Cardiac muscle cell (in vitro differentiated cells and primary cell): ENCODE measurements around the gene ARHGAP4. TPM values are rescaled to one million over a fixed set of nuclear protein-coding genes. Genes with fewer than 3 reads are reported as not detected.

Experiments
- DNase-seq, 2 donors: peaks; one replicate each; pipeline versions ENCODE4 v3.0.0 to v3.0.0-alpha.2; 2010 to 2017; ENCODE audit warnings: low read depth in 1 of 2, low spot score in 1 of 2
- H3K27ac ChIP-seq: fragments of 200-600 bp; sonication (generic); 2 replicates; pipeline ENCODE4 v1.5.1; 2016
- H3K27me3 ChIP-seq: fragments of 200-600 bp; sonication (generic); 2 replicates; pipeline ENCODE4 v1.6.0; 2016; ENCODE audit warnings: control low read depth
- H3K36me3 ChIP-seq: fragments of 200-600 bp; sonication (generic); 2 replicates; pipeline ENCODE4 v1.5.1; 2016; ENCODE audit warnings: control low read depth
- H3K4me1 ChIP-seq: fragments of 200-600 bp; sonication (generic); 2 replicates; pipeline ENCODE4 v1.8.1; 2017; ENCODE audit warnings: low read depth, mild to moderate bottlenecking, mixed run types
- H3K4me3 ChIP-seq: fragments of 200-600 bp; sonication (generic); 2 replicates; pipeline ENCODE4 v1.5.1; 2016; ENCODE audit warnings: mild to moderate bottlenecking
- H3K9me3 ChIP-seq: fragments of 200-600 bp; sonication (generic); 2 replicates; pipeline ENCODE4 v1.5.1; 2017; ENCODE audit warnings: low read depth, mild to moderate bottlenecking, control low read depth
- CTCF ChIP-seq: IDR thresholded peaks from 2 replicates; pipeline ENCODE4 v1.5.1; 2012; ENCODE audit warnings: low read depth, mild to moderate bottlenecking, low read length
- polyA plus RNA-seq: library from polyadenylated mRNA; unstranded; fragments of >200 nt; fragmentation: Nextera tagmentation; extraction: Ambion mirVana; gene quantifications from 2 replicates; pipeline ENCODE4 v1.2.1, GENCODE V29; 2016
- total RNA-seq: library from RNA; depleted of rRNA; stranded (reverse); fragments of >200 nt; gene quantifications from 2 replicates; pipeline ENCODE4 v1.2.3, GENCODE V29; 2016

The ARHGAP4 gene
- total and polyA plus RNA-seq, 2 experiments from 2014 or later, result 16.5 to 47.4 TPM

- Histone ChIP-seq H3K27me3 (no peaks in the 10 kb centered on the region), H3K4me1 (peaks cover 11% of the 10 kb centered on the region), H3K36me3 (no peaks in the 10 kb centered on the region), H3K27ac (peak overlapping the region; percentile 96), H3K4me3 (no peak overlapping the region), H3K9me3 (no peaks in the 10 kb centered on the region)
- TF ChIP-seq CTCF, result no peak
- DNase-seq, result no peak
Measured at GRCh38 chrX:153926552-153926857, 441 bp upstream of the ARHGAP4 start.

- no peaks in the 10 kb centered on the region for H3K36me3 ChIP-seq
- TF ChIP-seq CTCF, result no peak
- H3K27me3 ChIP-seq, result no peaks in the 10 kb centered on the region
- peaks cover 11% of the 10 kb centered on the region for H3K4me1 ChIP-seq
- H3K9me3 ChIP-seq, result no peaks in the 10 kb centered on the region
- DNase-seq, result no peak
- no peak overlapping the region for H3K27ac ChIP-seq
- H3K4me3 ChIP-seq, result no peak overlapping the region
Measured at GRCh38 chrX:153925387-153925738, 701 bp downstream of the ARHGAP4 start.

GRCh38 chrX:153924149-153924861 is 1.8 kb downstream of the ARHGAP4 start:
- peak; percentile 64 for DNase-seq
- Histone ChIP-seq H3K9me3 (no peaks in the 10 kb centered on the region), H3K27me3 (no peaks in the 10 kb centered on the region), H3K36me3 (no peaks in the 10 kb centered on the region), H3K4me1 (peaks cover 11% of the 10 kb centered on the region), H3K4me3 (no peak overlapping the region), H3K27ac (no peak overlapping the region)
- TF ChIP-seq CTCF, result no peak

GRCh38 chrX:153922932-153923857 is 2.9 kb downstream of the ARHGAP4 start:
- Histone ChIP-seq H3K9me3 (no peaks in the 10 kb centered on the region), H3K27me3 (no peaks in the 10 kb centered on the region), H3K4me3 (no peak overlapping the region), H3K27ac (no peak overlapping the region), H3K4me1 (peaks cover 11% of the 10 kb centered on the region), H3K36me3 (no peaks in the 10 kb centered on the region)
- peak; percentile 52 for TF ChIP-seq CTCF
- DNase-seq, result peak in 1 of 2 donors; percentile 75

GRCh38 chrX:153921511-153922446 is 4.3 kb downstream of the ARHGAP4 start:
- no peak for DNase-seq
- H3K9me3 ChIP-seq, result no peaks in the 10 kb centered on the region
- no peak for TF ChIP-seq CTCF
- no peak overlapping the region for H3K4me3 ChIP-seq
- H3K4me1 ChIP-seq, result peaks cover 9% of the 10 kb centered on the region
- H3K36me3 ChIP-seq, result no peaks in the 10 kb centered on the region
- H3K27ac ChIP-seq, result no peak overlapping the region
- no peaks in the 10 kb centered on the region for H3K27me3 ChIP-seq
